Mucosa of descending colon (tissue), 3 donors: ENCODE data around the gene DPYSL4. TPM values are rescaled to one million over a fixed set of nuclear protein-coding genes. Genes with fewer than 3 reads are reported as not detected.

Experiments used
- ATAC-seq: fragments of 200-7000 bp; cut with Tn5 transposase; one replicate; pipeline ENCODE4 v1.9.1; 2020; ENCODE audit warnings: mild to moderate bottlenecking, moderate library complexity
- DNase-seq, 3 donors: peaks; one replicate each; pipeline ENCODE4 v3.0.0-alpha.2; 2020
- H3K36me3 ChIP-seq: fragments of 200-600 bp; one replicate; pipeline ENCODE4 v1.8.0; 2021; ENCODE audit warnings: low read depth, mild to moderate bottlenecking
- H3K4me1 ChIP-seq: fragments of 200-600 bp; one replicate; pipeline ENCODE4 v1.8.0; 2021; ENCODE audit warnings: low read depth, mild to moderate bottlenecking
- H3K4me3 ChIP-seq: fragments of 200-600 bp; one replicate; pipeline ENCODE4 v1.8.0; 2021; ENCODE audit warnings: mild to moderate bottlenecking
- H3K9me3 ChIP-seq: fragments of 200-600 bp; one replicate; pipeline ENCODE4 v1.8.0; 2021; ENCODE audit warnings: mild to moderate bottlenecking
- CTCF ChIP-seq: fragments of 200-600 bp; IDR thresholded peaks from one replicate; pipeline ENCODE4 v1.8.0; 2022; ENCODE audit warnings: antibody characterized with exemption, mild to moderate bottlenecking
- intact Hi-C, 2 donors: fragments of 100-400 bp; cut with DNase I in 1 of 2; cut with micrococcal nuclease in 1 of 2; formaldehyde crosslinking; loops; one replicate each; pipeline versions ENCODE4 v1.11.0 to v1.11.1; 2022; cut with DNase I, micrococcal nuclease
- total RNA-seq, 3 donors: library from RNA; stranded (reverse); fragmentation: NEBNext Ultra II Directional in 2 of 3; extraction: Animal tissue kit (Norgen Biotek cat#: 25700) in 2 of 3; gene quantifications; one replicate each; pipeline versions ENCODE4 v1.2.1 to v1.2.4, GENCODE V29; 2021 to 2023
- donor health status: DM: no; HTN: no; CAD: no; lungs with moderate emphysema.
- donor health status: DM: no; HTN: no; CAD: no.
- donor health status: DM: no; HTN: yes; CAD: no.

Gene DPYSL4
- total RNA-seq, 3 donors from 2014 or later, result 0.46 to 1.3 (median 0.55) TPM

DNA sequence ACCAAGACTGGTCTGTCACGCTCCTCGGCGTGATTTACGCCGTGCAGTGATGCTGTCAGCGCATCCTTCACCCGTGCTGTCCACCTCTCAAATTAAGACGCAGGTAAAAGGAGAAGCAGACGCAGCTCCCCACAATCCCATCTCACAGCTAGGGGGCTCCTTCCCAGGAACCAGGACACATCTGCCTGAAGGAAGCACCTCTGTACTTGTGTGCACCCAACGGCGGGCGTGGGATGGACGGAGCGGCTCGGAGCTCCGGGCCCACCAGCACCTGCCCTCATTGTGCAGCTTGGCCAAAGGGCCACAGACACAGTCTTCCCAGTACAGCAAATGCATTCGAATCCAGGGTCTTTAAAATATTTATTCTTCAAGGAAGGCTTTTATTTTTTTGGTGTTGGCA lies 65.7 kb downstream of the DPYSL4 start:
- Histone ChIP-seq H3K36me3 (no peaks in the 10 kb centered on the region), H3K4me1 (peaks cover 6% of the 10 kb centered on the region), H3K4me3 (no peak overlapping the region), H3K9me3 (no peaks in the 10 kb centered on the region)
- no peak for TF ChIP-seq CTCF
- no peak for DNase-seq
- intact Hi-C loops, result no loop called here
- ATAC-seq, result no peak

- intact Hi-C loops, result no loop called here
Observed at GRCh38 chr10:132253092-132253687, 66.4 kb downstream of the DPYSL4 start.

GRCh38 chr10:132254841-132255240 lies 68.1 kb downstream of the DPYSL4 start:
- H3K9me3 ChIP-seq, result no peaks in the 10 kb centered on the region
- no peak for ATAC-seq
- no peak overlapping the region for H3K4me3 ChIP-seq
- no peaks in the 10 kb centered on the region for H3K36me3 ChIP-seq
- intact Hi-C loops, result no loop called here
- no peak for TF ChIP-seq CTCF
- no peaks in the 10 kb centered on the region for H3K4me1 ChIP-seq
- no peak for DNase-seq

More at GRCh38 chr10:132253092-132253687, 66.4 kb downstream of the DPYSL4 start:
- peaks cover 5% of the 10 kb centered on the region for H3K4me1 ChIP-seq
- TF ChIP-seq CTCF, result no peak
- H3K9me3 ChIP-seq, result no peaks in the 10 kb centered on the region
- ATAC-seq, result no peak
- H3K36me3 ChIP-seq, result no peaks in the 10 kb centered on the region
- H3K4me3 ChIP-seq, result no peak overlapping the region
- DNase-seq, result no peak

Other genes starting within 250 kb of the DPYSL4 start
- 10 to 100 TPM in 1 of 3 donors, 1 to 10 TPM in 2; 2.5 to 25.8 (median 5.6) TPM for gene BNIP3, start 205.0 kb upstream of the DPYSL4 start, total RNA-seq
- 1 to 10 TPM in 1 of 3 donors, under 1 TPM in 2; 0.20 to 1.4 (median 0.24) TPM for gene JAKMIP3, start 121.0 kb upstream of the DPYSL4 start, total RNA-seq
- 10 to 100 TPM in 2 of 3 donors, 1 to 10 TPM in 1; 4.5 to 11.5 (median 11.1) TPM for gene STK32C, start 121.0 kb downstream of the DPYSL4 start, total RNA-seq
- gene LRRC27, start 145.2 kb downstream of the DPYSL4 start, total RNA-seq, result 10 to 100 TPM in 2 of 3 donors, 1 to 10 TPM in 1; 6.9 to 12.2 (median 11.1) TPM
- gene PWWP2B, start 210.3 kb downstream of the DPYSL4 start, total RNA-seq, result 10 to 100 TPM; 37.7 to 55.6 (median 41.7) TPM